NCI-H2171 treated with DMSO at 0.1 percent for 48 hours (cell line): ENCODE measurements around the gene IFITM5.
"Not testable (repeated sequence)": the region's sequence is repeated elsewhere in the genome, so short reads cannot be mapped to it uniquely, and the experiment has no call there.

ENCODE experiments used
- DNase-seq: peaks from one replicate; lab custom pipeline; 2025; lab: John Stamatoyannopoulos, UW

IFITM5 gene

DNA sequence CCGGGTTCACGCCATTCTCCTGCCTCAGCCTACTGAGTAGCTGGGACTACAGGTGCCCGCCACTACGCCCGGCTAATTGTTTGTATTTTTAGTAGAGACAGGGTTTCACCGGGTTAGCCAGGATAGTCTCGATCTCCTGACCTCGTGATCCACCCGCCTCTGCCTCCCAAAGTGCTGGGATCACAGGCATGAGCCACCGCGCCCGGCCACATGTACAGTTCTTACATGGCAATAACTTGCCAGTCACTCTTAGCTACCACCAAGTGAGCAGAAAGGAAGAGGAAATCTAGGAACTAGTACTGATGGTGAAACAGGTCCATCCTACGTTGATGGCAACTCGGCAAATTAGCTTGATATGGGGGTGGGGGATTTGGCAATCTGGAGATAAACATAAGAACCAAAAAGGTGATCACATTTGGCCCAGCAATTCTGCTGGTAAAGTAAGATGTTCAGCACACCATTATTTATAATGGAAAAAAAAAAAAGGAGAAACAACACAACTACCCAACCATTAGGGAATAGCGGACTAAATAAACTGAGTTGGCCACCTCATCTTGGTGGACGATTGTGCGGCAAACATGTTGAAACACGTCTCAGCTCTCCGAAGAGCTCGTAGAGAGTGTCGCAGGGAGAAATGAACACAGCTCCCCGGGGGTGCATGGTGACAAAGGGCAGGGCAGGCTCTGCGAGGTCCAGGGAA lies 15.8 kb downstream of the IFITM5 start:
- no peak for DNase-seq

DNA sequence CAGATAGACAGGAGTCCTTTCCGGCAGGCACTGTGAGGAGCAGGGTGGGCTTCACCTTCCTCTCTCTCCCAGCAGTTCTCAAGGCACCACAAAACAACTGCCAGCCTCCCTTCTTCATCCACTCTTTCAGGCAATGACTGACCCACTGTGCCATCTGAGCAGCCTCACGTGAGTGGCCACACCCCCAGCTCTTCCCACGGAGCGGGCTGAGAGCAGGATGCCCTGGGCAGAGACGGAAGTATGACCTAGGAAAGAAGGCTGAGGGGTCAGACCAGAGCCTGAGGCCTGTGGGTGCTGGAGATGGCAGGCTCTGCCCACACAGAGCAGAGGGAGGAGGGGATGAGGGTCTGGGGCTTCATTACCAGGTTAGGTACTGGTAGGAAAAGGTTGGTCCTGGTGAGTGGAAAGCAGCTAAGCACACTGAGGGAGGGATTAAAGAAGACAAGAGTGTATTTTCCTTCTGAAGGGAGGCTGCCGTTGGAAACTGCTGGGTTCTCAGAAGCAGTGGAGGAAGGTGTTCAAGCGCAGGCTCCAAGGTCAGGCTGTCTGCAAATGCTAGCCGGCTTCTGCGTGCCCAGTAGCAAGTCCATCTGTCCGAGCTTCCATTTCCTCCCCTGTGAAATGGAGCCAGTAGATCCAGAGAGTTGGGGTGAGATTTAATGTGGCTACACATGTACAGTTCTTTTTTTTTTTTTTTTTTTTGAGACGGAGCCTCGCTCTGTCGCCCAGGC lies 16.5 kb downstream of the IFITM5 start:
- DNase-seq, result no peak

DNA sequence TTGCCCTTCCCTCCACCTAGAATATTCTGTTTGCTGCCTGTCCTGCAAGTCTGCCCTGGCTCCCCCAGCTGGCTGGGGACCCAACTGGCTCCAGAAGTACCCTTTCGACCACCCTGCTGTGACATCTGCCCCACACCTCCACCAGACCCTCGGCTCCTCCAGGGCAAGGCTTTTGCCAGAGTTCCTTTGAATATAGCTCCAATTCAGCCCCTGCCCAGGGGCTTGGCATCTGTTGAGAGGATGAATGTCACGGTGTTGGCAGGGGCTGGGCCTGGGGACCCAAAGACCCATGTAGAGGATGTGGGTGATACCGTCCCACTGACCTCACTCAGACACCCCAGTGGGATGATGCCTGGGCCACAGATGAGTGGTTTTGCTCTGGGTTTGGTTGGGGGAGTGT lies 17.2 kb downstream of the IFITM5 start:
- DNase-seq, result no peak

DNA sequence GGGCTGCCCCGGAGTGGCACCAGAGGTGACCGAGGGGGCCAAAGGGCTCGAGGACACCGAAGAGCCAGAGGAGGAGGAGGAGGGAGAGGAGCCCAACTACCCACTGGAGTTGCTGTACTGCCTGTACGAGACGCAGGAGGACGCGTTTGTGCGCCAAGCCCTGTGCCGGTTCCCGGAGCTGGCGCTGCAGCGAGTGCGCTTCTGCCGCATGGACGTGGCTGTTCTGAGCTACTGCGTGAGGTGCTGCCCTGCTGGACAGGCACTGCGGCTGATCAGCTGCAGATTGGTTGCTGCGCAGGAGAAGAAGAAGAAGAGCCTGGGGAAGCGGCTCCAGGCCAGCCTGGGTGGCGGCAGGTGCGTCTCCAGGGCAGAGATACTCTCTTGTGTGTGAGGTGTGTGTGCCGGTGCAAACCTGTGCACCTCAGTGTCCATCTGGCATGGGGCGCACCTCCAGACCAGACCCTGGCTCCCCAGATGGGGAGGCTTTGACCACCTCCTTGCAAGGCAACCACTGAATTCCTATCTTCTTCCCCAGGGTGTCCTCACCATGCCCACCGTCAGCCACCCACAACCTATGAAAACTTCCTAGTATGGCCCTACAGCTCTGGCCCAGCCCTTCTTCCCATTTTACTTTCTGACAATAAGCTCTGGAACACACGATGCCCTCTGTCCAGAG lies 17.7 kb downstream of the IFITM5 start:
- DNase-seq, result no peak

DNA sequence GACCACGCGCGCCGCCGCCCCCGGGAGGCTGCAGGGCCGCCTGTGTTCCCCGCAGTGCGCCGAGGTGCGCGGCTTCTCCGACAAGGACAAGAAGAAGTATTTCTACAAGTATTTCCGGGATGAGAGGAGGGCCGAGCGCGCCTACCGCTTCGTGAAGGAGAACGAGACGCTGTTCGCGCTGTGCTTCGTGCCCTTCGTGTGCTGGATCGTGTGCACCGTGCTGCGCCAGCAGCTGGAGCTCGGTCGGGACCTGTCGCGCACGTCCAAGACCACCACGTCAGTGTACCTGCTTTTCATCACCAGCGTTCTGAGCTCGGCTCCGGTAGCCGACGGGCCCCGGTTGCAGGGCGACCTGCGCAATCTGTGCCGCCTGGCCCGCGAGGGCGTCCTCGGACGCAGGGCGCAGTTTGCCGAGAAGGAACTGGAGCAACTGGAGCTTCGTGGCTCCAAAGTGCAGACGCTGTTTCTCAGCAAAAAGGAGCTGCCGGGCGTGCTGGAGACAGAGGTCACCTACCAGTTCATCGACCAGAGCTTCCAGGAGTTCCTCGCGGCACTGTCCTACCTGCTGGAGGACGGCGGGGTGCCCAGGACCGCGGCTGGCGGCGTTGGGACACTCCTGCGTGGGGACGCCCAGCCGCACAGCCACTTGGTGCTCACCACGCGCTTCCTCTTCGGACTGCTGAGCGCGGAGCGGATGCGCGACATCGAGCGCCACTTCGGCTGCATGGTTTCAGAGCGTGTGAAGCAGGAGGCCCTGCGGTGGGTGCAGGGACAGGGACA lies 18.4 kb downstream of the IFITM5 start:
- no peak for DNase-seq

DNA sequence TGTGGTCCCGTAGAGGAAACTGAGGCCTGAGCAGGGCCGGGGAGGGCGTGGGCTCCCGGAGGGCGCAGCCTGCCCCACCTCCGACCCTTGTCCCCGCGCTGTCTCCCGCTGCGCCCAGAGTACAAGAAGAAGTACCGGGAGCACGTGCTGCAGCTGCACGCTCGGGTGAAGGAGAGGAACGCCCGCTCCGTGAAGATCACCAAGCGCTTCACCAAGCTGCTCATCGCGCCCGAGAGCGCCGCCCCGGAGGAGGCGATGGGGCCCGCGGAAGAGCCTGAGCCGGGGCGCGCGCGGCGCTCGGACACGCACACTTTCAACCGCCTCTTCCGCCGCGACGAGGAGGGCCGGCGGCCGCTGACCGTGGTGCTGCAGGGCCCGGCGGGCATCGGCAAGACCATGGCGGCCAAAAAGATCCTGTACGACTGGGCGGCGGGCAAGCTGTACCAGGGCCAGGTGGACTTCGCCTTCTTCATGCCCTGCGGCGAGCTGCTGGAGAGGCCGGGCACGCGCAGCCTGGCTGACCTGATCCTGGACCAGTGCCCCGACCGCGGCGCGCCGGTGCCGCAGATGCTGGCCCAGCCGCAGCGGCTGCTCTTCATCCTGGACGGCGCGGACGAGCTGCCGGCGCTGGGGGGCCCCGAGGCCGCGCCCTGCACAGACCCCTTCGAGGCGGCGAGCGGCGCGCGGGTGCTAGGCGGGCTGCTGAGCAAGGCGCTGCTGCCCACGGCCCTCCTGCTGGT lies 19.2 kb downstream of the IFITM5 start:
- DNase-seq, result peak; percentile 10

DNA sequence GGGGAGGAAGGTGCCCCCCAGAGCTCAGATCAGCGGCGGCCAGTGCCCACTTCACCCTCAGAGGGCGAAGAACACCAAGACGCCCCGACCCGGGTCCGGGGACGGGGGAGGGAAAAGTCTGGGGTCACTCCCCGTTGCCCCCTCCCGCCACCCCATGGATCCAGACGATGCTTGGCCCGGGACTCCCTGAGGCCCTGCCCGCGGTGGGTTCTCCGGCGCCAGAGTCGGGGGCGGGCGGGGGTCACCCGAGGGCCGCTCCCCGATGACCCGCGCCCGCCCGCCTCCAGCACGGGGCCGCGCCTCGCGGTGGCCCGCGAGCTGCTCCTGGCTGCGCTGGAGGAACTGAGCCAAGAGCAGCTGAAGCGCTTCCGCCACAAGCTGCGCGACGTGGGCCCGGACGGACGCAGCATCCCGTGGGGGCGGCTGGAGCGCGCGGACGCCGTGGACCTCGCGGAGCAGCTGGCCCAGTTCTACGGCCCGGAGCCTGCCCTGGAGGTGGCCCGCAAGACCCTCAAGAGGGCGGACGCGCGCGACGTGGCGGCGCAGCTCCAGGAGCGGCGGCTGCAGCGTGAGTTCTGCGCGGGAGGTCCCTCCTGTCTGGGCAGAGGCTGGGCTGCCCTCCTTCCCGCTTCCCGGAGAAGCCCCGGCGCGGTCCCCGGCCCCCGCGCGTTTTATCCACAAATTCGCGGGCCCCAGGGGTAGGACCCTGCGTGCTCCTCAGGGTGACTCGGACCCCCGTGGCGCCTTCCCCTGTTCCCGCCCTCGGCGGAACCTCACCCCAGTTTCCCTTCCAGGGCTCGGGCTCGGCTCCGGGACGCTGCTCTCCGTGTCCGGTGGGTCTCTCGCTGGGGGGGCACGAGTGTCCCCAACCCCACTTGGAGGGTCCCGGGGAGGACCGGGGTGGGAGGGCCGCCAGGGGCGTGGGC lies 20.0 kb downstream of the IFITM5 start:
- DNase-seq, result no peak

DNA sequence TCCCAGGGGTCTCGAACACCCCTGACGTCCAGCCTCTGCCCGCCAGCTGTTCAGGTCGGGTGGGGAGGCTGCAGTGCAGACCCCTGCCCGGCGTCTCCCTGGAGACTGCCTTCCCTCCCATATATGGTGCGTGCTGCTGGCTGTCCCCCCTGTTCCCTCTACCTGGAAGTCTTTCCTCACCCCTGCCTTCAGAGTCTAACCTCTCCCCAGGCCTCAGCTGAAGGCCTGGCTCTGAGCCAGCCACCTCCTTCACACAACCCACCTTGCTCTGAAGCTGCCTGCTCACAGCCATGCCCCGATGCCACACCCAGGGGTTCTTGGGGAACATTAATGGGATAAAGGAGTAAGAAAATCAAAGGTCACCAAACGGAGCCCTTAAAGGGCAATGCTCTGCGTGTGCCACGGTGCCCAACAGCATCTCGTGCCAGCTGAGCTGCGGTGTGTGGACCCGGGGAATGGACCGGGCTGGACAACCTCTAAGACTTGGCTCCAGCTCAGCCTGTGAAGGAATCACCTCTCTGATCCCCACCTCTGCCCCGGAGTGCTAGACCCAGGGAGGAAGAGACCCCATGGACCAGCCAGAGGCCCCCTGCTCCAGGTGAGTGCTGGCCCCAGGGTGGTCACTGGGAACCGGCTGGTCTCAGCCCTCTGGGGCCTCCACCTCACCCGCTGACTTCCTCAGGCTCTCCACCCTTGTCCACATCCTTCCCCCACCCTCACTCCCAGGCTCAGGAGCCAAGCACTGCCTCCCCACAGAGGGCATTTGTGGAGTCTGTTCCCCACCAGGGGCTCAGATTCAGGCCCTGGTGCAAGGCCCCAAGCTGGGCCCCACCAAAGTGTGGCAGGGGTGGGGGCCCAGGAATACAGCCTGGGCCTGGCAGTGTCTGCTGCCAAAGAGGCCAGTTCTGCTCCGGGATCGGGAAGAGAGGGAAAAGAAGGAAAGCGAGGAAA lies 21.1 kb downstream of the IFITM5 start, which contains the start of gene NLRP6:
Gene NLRP6, plus strand, starts transcription at position 407 of the 951 bp plus-strand sequence. Its CDS starts 163 bp downstream, at position 570.
- no peak for DNase-seq

DNA sequence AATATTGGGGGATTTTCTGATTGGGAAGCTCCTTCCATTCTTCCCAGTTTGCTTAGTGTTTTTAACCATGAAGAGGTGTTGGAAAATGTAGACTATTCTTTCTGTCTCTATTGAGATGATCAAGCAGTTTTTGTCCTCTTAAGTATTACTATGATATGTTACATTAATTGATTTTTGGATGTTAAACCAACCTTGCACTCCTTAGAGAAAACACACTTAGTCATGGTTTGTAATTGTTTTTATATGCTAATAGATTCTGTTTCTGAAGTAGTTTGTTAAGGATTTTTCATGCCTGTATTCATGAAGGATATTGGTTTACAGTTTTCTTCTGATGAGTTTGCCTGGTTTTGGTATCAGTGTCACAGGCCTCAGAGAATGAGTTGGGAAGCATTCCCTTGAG lies 23.1 kb downstream of the IFITM5 start:
- DNase-seq, result peak; percentile 33

DNA sequence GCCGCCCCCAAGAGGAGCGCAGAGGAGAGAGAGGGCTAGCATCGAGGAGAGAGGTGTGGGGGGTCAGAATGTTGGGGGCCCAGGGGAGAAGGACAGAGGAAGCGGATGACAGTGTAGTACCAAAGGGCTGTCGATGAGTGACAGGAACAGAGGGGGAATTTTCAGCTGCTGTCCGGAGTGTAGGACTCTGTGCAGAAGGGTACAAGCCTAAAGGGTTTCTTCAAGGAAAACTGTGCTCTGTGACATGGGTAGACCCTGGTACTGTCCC lies 26.5 kb downstream of the IFITM5 start:
- DNase-seq, result no peak

DNA sequence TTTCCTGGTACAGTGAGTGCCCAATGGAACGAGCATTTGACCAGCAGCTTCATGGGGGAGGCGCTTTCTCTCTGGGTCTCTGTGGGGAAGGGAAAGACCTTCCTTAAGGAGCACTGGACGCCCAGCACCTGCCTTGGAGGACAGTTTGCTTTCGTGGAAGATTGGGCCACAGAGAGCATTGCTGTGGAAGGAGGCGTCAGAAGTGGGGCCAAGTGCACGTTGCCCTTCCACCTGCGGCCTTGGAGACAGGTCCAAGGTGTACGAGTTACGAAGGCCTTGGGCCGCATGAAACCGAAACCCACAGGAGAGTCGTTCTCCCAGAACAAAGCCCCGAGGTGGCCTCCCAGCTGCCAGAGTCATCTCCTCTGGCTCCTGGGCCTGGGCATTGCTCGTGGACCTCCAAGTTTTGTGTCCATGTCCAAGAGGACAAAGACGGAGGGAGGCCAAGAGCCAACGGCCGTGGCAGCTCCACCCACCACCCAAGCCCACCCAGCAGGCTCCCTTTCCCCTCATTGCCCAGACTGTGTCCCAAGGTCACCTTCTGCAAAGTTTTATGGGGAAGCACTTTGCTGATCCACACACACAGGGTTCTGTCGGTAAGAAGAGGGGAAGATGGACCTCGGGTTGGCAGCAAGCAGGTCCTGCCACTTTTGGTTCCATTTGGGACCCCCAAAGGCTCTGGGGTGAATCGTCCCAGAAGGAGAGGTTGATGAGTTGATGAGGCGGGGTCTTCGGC lies 27.0 kb downstream of the IFITM5 start:
- DNase-seq, result no peak

DNA sequence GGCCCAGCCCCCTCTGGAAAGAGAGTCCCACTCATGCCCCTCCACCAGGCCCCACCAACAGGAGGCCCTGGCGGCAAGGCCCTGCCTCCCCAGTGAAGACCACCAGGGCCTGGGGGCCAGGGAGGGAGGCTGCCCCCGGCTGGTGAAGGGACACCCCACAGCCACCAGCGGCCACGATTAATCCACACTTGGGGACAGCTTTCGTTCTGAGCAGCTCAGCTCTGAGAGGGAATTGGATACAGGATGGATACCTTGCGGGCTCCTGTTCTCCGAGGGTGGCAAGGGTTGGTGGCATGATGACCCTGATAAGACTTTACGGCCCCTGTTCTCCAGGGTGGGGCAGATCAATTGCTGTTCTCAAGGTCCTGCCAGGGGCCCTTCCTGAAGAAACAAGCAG lies 28.0 kb downstream of the IFITM5 start:
- DNase-seq, result no peak

DNA sequence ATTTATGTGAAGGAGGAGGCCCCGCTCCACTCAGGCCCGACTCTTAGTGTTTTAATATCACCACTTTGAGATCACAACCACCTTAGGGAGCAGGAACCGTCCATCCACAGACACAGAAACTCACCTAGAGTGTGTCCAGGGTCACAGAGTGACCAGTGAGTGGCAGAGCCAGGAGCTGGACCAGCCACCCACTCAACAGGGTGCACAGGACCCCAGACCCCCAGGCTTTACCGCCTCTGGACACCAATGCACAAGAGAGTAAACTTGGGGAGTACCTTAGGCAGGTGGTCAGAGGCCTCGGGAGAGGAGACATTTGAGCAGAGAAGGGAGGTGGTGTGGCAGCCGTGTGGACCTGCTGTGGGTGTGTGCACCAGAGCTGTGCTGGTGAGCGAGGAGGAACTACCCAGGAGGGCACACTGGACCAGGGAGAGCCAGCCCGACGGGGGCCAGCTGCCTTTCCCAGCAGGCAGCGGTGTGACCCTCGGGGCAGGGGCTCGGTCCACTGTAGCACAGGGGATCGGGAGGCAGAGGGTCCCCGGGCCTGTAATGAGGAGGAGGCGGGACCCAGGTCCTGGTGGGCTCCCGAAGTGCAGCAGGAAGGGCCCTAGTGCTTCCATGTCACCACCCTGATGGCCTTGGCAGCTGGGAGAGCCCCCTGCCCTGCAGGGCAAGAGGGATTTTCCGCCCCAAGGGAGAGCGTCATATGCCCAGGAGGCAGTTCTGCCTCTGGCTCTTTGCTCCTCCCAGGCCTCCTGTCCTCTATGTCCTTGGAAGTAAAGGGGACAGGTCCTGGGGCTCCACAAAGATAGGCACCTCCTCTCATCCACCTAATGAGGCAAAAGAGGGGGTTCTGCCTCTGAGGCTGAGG lies 28.6 kb downstream of the IFITM5 start:
- no peak for DNase-seq

DNA sequence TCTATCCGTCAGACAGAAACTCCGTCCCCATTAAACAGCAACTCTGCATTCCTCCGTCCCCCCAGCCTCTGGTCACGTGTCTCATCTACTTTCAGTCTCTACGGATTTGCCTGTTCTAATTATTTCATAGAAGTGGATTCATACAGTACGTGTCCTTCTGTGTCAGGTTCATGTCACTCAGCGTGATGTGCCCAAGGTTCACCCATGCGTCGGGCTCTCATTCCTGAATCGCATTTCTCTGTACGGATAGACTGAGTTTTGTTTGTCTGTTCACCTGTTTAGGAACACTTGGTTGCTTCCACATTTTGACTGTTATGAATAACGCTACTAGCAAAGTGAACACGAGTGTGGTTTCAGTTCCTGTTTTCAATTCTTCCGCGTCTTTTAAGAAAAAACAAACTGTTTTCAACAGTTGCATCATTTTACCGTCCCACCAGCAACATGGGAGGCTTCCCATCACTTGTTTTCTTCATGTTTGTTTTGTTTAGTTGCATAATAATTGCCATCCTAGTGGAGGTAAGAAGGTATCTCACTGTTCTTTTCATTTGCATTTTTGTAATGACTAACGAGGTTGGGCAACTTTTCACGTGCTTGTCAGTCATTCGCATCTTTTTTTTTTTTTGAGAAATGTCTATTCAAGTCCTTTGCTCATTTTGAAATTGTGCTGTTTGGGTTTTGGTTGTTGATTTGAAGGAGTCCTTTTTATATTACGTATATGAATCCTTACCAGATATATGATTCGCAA lies 30.0 kb downstream of the IFITM5 start:
- no peak for DNase-seq

DNA sequence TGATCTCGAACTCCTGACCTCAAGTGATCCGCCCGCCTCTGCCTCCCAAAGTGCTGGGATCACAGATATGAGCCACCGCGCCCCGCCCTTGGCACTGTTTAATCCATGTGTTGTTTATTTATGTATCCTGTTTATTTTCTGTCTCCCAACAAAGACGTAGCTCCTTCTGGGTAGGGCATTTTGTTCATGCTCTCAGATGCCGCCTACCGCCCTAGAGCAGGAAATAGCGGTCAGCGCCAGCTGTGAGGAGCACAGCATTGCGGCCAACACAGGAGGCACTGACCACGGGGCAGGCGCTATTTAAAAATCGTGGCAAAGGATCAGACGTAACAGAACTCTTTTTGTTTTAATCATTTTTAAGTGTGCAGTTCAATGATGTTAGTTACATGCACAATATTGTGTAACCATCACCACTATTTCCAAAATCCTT lies 30.6 kb downstream of the IFITM5 start:
- not testable (repeated sequence) for DNase-seq

DNA sequence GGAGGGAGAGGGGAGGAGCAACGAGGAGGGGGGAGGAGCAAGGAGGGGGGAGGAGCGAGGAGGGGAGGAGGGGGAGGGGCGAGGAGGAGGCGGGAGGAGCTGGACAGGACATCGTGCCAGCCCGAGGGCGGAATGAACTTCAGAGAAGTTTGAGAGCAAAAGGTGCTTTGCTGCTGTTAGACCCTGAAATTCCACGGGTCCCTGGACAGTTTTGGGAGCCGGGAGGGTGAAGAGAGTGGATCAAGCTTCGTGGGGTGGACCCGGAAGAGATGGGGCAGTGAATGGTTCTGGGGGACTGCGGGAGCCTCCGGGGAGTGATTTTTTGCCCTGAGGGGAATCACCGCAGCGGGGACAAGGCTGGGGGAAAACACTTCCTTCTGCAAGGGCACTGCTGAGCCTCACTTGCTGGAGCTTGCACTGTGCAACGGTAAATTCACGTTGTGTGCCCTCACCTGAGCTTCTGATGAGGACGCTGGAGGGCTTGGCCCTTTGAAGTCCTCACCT lies 31.8 kb downstream of the IFITM5 start:
- DNase-seq, result no peak
